HG03575 (cell line): Measurements from ENCODE around the gene GINS2.

Source experiments
- ATAC-seq: cut with Tn5 transposase; IDR thresholded peaks from one replicate; pipeline ENCODE4 v1.9.1; 2021; ENCODE audit not compliant: unreplicated experiment, insufficient number of reproducible peaks, low FRiP score; ENCODE audit errors: extremely low read depth

GINS2 gene

DNA sequence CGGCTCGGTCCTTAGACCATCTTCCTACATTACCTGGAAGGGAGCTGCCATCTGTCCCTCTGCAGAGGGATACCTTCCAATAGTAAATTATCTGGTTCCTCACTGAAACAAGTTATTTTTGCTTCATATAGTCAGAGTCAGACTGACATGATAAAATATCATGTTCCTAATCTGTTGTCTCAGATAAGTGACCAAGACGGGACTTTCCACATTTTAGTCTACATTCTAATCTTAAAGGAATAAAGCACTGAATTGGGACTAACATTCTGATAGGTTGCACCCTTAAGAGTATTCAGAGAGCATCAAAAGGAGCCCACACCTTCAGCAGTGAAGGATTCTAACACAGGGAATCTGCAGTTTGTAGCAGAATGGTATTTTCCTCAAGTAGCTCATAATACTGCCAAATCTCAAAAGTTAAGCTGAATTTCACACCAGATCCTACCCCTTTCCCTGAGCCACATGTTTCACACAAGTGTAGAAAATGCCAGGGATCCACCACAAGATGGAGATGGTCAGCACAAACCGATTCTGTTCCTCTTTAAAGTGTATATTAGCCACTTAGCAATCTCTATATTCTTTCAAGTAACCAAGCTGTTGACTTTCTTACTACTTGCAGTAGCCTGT is 13.4 kb downstream of the GINS2 start:
- no peak for ATAC-seq

DNA sequence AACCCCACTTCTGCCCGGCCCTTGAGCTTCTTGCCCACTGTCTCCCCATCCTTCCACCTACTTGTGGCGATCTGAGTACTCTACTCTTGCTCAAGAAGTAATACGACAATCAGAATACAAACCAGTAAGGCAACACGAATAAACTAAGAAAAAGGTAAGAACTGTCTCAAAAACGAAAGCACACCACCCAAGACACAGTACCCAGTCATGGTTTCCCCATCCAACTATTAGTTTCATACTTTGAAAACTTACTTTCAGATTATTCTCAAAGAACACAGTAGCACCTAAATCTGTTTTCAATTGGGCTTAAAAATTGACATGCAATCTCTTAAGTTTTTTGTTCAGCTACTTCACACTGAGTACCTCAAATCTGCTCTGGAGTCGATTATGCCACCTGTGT is 13.9 kb downstream of the GINS2 start:
- no peak for ATAC-seq

DNA sequence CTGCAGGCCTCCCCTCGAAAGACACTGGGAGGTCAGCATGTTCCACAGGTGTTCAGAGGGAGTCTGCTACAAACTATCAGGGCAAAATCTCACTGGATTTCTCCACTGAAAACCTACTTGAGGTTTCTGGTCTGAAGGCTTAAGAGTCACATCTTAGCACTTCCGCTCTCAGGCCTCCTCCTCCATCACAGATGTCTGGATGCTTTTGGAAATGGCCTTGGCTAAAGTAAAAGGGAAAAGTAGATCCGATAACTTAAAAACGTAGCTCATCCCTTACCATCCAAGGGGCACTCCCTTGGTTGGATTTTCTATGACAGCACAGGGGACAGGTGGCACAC is 14.4 kb downstream of the GINS2 start:
- no peak for ATAC-seq

DNA sequence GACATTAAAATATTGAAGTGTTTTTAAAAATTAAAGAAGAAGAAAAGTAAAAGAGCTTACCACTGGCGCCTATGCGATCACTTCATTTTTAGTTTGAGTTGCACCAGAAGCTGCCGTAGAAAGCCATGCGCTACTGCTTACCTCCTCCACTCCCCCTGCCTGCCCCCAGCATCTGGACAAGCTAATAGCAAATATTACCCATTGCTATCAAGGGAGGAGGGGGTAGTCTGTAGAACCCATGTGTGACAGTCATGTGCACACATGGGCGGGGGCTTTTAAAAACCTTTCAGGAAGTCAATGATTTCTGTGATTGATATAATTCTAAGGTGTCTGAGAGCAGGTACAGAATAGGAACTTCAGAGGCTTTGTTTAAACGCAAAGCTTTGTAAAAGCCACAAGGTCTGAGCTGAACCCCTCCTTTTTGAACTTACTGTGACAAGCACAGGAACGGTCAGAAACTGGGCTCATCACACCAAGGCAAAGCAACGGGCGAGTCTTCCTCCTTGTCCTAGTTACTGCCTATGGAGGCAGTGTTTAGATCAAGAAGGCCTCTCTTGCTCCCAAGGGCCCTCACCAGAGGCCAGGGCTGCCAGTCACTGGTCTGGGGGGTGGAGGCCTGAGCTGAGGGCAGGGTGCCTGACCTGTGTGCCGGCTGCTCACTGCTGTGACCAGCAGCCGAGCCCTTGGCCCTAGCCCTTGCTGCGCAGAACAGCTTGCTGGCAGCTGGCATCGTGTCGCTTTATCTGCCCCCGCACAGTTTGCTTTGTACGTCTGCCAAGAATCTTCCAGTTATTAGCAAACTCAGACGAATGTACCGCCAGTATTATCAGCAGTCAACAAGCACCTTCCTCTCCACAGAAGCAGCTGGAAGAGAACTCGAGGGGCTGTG is 15.0 kb downstream of the GINS2 start:
- ATAC-seq = no peak

DNA sequence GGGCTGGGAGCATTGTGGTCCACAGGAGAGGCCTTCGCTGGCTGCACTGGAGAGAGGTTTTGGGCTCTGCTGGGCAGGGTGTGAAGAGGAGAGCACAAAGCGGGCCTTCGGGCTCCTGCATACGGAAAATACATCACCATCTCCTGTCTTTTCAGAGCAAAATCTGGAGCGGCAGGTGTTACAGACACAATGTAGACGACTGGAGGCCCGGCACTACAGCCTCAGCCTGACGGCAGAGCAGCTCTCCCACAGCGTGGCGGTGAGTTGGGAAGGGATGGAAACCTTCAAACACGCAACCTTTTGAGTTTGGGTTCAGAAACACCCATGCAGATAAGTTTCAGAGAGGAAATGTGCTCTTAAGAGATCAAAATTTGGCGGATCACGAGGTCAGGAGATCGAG is 17.9 kb downstream of the GINS2 start:
- ATAC-seq = no peak

DNA sequence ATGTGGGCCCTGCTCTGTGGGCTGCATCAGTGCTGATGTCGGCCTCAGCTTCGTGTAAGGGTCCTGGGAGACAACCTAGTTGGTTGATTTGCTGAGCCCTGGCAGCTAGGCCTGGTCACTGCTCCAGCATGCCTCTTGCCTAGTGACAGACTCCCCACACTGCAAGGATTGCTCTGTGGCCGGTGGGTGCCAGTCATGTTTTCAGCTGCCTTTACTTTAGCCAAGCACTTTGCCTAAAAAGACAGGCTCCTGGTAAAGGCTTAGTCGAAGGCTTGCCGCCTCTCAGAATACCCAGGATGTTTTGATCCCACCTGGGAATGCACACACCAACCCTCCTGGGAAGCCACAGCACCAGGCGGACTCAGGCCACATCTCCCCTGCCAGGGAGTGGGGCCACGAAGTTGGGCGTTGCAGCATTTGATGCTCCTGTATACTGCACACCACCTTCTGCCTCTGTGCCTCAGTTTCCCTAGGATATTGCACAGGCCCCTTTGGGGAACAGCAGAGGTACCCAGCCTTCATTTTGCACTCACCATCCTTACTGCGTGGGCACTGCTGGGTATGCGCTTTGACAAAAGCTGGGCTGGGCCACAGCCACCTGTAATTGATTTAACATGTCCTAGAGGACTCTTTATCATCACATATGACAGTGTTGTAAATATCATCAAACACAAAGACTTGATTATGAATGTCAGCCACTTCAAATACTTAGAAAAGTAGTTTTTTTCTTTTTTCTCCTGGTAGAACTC is 19.9 kb downstream of the GINS2 start:
- ATAC-seq = no peak

DNA sequence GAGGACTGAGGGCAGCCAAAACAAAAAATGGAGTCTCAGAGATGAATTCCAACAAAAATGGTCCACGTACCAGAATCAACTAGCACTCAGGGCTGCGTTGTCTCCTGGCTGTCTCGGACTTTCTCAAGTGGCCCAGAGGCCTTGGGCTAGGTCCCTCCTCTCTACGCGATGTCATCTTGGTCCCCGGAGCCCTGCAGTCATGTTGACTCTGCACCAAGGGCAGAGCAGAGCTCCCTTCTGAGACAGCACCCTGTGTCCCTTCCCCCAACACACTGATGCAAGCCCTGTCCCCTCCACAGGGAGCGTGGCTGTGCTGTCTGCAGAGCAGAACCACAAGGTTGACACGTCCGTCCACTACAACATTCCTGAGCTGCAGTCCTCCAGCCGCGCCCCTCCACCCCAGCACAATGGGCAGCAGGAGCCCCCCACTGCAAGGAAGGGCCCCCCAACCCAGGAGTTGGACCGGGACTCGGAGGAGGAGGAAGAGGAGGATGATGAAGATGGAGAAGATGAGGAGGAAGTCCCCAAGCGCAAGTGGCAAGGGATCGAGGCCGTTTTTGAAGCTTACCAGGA is 20.8 kb downstream of the GINS2 start:
- ATAC-seq = no peak

DNA sequence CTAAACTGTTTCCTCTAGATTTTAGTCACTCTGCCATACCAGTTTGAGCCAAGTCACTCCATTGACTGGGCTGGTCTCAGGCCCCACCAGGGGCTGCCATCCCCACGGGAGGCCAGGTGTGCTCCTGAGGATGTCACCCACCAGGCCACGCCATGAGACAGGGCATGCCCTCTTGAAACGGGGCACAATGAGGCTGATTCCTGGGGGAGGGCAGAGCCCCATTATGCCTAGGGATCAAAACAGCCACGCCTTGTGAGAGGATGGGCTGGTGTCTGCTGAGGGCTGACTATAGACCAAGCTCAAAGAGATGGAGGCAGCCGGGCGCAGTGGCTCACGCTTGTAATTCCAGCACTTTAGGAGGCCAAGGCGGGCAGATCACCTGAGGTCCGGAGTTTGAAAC is 21.5 kb downstream of the GINS2 start:
- ATAC-seq = no peak

DNA sequence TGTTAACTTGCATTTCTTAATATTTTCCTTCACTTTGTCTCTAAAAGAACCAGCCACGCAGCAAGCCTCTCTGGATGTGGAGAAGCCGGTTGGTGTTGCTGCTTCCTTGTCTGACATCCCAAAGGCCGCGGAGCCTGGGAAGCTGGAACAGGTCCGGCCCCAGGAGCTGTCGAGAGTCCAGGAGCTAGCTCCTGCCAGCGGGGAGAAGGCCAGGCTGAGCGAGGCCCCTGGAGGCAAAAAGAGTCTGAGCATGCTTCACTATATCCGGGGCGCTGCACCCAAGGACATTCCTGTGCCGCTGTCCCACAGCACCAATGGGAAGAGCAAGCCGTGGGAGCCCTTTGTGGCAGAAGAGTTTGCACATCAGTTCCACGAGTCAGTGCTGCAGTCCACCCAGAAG is 22.8 kb downstream of the GINS2 start:
- ATAC-seq = no peak

DNA sequence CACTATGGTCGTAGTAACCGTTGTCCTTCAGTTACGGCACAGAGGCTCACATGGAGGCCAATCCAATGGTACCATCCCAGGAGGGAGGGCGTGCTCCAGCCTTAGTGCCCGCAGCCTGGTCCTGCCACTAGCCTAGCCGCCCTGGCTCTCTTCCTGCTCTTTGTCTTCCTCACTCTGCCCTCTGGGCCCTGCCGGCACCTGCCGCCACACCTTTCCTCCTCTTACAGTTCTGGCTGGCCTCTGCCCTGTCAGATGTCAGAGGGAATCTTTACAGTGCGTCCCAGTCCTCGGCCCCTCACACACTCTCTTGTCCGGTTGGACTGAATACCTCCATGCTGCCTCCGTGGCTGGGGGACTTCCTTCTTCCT is 23.4 kb downstream of the GINS2 start:
- ATAC-seq = no peak

DNA sequence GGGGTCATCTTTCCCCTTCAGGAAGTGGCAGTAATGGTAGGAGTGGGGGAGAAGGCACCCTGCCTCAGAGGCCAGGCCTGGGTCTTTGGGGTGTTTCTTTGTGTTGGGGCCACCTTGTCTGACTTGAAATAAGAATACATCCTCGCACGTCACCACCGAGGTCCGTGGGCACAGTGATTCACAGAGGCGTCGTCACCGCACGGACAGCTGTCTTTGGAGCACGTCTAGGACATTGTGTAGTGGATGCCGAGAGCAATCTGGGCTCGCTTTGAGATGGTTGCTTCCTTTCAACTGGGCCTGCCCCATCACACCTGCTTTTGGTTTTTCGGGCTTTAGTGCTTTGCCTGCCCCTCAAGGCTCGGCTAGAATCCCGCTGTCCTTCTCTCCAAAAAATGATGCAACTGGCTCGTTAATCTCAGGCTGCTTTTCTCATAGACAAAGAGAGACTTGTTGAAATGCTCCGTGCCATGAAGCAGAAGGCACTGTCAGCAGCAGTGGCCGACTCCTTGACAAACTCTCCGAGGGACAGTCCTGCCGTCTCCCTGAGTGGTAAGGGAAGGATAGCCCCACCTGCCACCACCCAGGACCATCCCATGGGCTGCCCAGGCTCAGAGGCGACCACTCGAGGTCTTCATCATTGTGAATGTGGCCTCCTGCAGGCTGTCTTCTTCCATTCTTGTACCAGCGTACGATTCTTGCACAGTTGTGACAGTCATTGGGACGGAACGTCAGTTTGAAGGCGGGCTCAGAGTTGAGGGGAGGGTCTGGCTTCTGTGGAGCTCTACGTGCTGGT is 24.0 kb downstream of the GINS2 start:
- no peak for ATAC-seq

DNA sequence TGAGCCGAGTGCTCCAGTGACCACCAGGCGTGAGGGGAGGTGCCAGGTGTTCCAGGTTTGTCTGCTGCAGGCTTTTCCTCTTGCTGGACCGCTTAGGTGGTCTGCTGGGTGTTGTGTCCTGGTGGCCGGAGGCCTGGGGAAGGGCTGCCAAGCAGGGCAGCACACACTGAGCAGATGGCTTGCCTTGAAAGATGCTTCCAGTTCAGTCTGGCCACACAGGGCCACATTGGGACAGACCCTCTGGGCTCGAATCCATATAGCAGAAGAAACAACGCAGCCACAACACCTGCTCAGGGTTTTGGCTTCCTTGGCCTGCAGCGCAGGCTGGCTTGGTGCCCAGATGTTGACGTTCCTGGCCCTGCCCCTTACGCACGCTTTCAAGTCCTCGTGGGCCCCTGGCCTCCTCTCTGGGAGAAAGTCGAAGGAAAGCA is 24.8 kb downstream of the GINS2 start:
- ATAC-seq = no peak

DNA sequence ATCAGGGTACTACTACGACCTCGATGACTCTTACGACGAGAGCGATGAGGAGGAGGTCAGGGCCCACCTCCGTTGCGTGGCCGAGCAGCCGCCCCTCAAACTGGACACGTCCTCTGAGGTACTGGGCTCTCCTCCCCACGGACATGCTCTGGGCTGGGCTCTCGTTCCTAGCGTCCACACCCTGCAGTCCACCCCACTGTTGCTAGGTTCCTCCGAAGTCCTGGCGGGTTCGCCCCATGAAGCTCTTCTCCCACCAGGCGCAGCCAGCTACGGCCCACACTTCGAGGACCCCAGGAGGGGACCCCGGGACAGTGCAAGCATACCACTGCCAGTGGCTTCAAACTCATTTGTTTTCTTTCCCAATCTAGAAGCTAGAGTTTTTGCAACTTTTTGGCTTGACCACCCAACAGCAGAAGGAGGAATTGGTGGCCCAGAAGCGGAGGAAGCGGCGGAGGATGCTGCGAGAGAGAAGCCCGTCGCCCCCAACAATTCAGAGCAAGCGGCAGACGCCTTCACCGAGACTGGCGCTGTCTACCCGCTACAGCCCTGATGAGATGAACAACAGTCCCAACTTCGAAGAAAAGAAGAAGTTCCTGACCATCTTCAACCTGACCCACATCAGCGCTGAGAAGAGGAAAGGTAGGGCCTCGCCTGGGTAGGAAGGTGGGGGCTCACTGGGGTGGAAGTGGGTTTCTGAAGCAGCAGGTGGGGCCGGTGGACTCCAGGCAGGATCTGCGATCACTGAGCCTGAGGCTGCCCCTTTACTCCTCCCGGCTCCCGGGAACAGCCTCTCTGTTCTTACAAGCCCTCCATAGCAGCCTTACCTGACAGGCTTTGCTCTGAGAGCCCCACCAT is 25.6 kb downstream of the GINS2 start:
- no peak for ATAC-seq

DNA sequence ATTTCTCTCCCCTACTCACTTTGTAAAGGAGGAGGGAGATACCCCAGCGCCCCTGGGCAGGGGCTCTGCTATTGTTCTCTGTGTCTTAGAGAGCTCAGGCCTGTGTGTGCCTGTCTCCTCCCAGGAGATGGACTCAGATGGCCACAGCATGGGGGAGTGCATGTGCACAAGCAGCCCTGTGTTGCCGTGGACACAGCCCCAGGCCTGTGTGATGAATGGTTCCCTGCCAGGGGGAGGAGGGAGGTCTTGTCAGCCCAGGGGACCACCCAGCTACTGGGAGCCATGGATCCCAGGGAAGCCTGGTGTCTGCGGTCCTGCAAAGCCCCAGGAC is 26.3 kb downstream of the GINS2 start:
- ATAC-seq = no peak

DNA sequence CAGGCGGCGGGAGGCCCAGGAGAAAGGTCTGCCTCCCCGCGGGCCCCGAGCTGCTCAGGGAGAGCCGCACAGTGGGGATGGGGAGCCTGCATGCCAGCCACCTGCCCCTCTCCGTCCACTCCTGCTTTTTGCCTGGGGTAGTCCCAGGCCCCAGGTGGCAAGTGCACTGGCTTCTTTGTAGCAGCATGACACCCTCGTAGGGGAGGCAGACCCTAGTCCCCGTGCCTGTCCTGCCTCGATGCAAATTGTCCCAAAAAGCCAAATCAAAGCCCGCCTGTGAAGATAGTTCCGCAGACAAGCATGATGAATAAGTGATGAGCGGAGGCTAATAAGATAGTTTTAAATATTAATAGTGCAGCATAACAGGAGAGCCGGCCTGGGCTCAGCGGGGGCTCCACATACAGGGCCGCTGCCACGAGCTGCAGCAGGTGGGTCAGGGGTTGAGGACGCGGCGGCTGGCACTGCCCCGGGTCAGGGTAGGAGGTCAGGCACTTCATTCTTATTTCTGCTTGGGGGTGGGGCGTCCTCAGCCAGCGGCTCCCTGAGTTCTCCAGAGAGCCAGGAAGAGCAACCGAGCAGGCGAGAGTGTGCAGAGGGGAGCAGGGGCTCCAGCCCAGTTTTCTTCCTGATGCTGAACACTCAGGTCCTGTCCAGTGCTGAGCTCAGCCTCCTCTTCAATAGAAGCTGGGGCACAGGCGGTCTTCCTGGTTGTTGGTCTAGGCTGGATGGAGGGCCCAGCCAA is 26.8 kb downstream of the GINS2 start:
- ATAC-seq = no peak

DNA sequence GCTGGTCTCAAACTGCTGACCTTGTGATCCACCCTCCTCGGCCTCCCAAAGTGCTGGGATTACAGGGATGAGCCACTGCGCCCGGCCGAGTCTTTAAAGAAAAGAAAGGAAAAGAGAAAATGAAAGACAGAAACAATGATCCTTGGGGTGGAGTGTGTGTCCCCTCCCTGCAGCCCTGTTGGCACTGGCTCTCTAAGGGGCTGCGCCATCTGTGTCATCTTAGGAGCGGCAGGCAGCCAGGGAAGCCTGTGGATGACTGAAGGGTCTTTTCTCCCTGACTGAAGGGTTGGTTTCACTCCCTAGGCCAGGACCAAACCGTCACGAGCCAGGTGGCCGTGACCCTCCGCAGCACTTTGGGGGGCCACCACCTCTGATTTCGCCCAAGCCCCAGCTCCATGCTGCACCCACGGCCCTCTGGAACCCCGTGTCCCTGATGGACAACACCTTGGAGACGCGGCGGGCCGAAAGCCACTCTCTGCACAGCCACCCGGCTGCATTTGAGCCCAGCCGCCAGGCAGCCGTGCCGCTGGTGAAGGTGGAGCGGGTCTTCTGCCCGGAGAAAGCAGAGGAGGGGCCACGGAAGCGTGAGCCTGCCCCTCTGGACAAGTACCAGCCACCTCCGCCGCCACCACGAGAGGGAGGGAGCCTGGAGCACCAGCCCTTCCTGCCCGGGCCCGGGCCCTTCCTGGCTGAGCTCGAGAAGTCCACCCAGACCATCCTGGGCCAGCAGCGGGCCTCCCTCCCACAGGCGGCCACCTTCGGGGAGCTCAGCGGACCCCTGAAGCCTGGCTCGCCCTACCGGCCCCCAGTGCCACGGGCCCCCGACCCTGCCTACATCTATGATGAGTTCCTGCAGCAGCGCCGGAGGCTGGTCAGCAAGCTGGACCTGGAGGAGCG is 27.7 kb downstream of the GINS2 start:
- ATAC-seq = no peak
